ENCODE measurements around the gene TMEM267.

GRCh38 chr5:43422143-43422542 lies 61.5 kb downstream of the TMEM267 start:
- TF ChIP-seq CTCF (IDR thresholded peaks at IDR 0.05) = no peak
- no peak for TF ChIP-seq POLR2A (IDR thresholded peaks at IDR 0.05; ENCODE audit: low read depth)

All from esophagus muscularis mucosa (tissue), 3 donors.